Adipose tissue (tissue), 3 donors: Measurements from ENCODE around the gene HMG20A. TPM values are rescaled to one million over a fixed set of nuclear protein-coding genes. Genes with fewer than 3 reads are reported as not detected.

ENCODE experiments used
- polyA plus RNA-seq, 3 donors: library from polyadenylated mRNA; stranded (reverse); fragments of 200-250 nt; gene quantifications; one replicate each; pipeline ENCODE4 v1.2.3, GENCODE V29; 2013
- donor health status: healthy with polysubstance abuse.
- donor health status: Bipolar disorder and iron deficiency.
- donor health status: healthy.

Gene HMG20A
- polyA plus RNA-seq, 3 donors: 7.9 to 12.4 (median 11.3) TPM

Other genes with a start within 250 kb of the HMG20A start
- 1 to 10 TPM; 2.3 to 9.5 (median 4.9) TPM for gene PEAK1, start 784 bp upstream of the HMG20A start, polyA plus RNA-seq
- 1 to 10 TPM; 1.1 to 1.5 (median 1.2) TPM for gene LINGO1, start 212.0 kb downstream of the HMG20A start, polyA plus RNA-seq